Fibroblast of lung (primary cell): ENCODE data around the gene SRD5A1.

Experiments
- CTCF ChIP-seq, 2 donors: IDR thresholded peaks in 1 of 2; conservative IDR thresholded peaks in 1 of 2; 1 replicate in 1 of 2; 2 replicates in 1 of 2; pipeline ENCODE4 v1.5.1; 2011 to 2012; ENCODE audit warnings: low read length in 2 of 2, control low read depth in 1 of 2, inconsistent platforms in 1 of 2, low read depth in 1 of 2, mild to moderate bottlenecking in 1 of 2
- EZH2 ChIP-seq: IDR thresholded peaks from 2 replicates; pipeline ENCODE4 v1.5.1; 2012; ENCODE audit warnings: low read length, control low read depth, mild to moderate bottlenecking; ENCODE audit errors: missing control alignments

GRCh38 chr5:6584727-6585126 is 48.5 kb upstream of the SRD5A1 start:
- TF ChIP-seq CTCF (conservative IDR thresholded peaks at IDR 0.05 in 1 of 2, IDR thresholded peaks at IDR 0.05 in 1 of 2; ENCODE audit: low read depth in 1 of 2, low read length in 2 of 2): no peak
- no peak for TF ChIP-seq EZH2
